Mesendoderm (in vitro differentiated cells): ENCODE data around the gene SLC38A6. TPM values are rescaled to one million over a fixed set of nuclear protein-coding genes. Genes with fewer than 3 reads are reported as not detected.

ENCODE experiments used
- DNase-seq: peaks from one replicate; pipeline ENCODE4 v3.0.0; 2013
- H2AK5ac ChIP-seq: 2 replicates; pipeline ENCODE4 v1.6.1; 2013; ENCODE audit warnings: low read length, inconsistent platforms
- H2BK120ac ChIP-seq: 2 replicates; pipeline ENCODE4 v1.6.1; 2013; ENCODE audit warnings: low read depth, mild to moderate bottlenecking, low read length, moderate library complexity, mixed read lengths
- H2BK15ac ChIP-seq: replicated peaks from 2 replicates; pipeline ENCODE4 v1.6.1; 2013; ENCODE audit warnings: low read depth, mild to moderate bottlenecking, moderate library complexity
- H2BK5ac ChIP-seq: 2 replicates; pipeline ENCODE4 v1.6.1; 2013; ENCODE audit warnings: low read length, inconsistent platforms
- H3K18ac ChIP-seq: 2 replicates; pipeline ENCODE4 v1.6.1; 2013; ENCODE audit warnings: mild to moderate bottlenecking, low read length, mixed read lengths
- H3K23ac ChIP-seq: one replicate; pipeline ENCODE4 v1.6.1; 2013; ENCODE audit warnings: low read length
- H3K27ac ChIP-seq: 2 replicates; pipeline ENCODE4 v1.5.1; 2013; ENCODE audit warnings: low read depth, mild to moderate bottlenecking, inconsistent platforms, low read length, moderate library complexity
- H3K27me3 ChIP-seq: 2 replicates; pipeline ENCODE4 v1.6.1; 2013; ENCODE audit warnings: low read length, control low read depth, mild to moderate bottlenecking, inconsistent platforms; ENCODE audit not compliant: insufficient read depth, poor library complexity
- H3K36me3 ChIP-seq: 2 replicates; pipeline ENCODE4 v1.6.1; 2013; ENCODE audit warnings: low read length, inconsistent platforms; ENCODE audit not compliant: control insufficient read depth, insufficient read depth
- H3K4ac ChIP-seq: one replicate; pipeline ENCODE4 v1.6.1; 2013; ENCODE audit warnings: low read depth, mild to moderate bottlenecking, low read length, moderate library complexity
- H3K4me1 ChIP-seq: 2 replicates; pipeline ENCODE4 v1.6.1; 2013; ENCODE audit warnings: low read depth, low read length, inconsistent platforms; ENCODE audit not compliant: control insufficient read depth
- H3K4me2 ChIP-seq: 2 replicates; pipeline ENCODE4 v1.6.1; 2013; ENCODE audit warnings: low read length
- H3K4me3 ChIP-seq: 2 replicates; pipeline ENCODE4 v1.5.1; 2013; ENCODE audit warnings: mild to moderate bottlenecking, low read length
- H3K56ac ChIP-seq: one replicate; pipeline ENCODE4 v1.6.1; 2013; ENCODE audit warnings: low read length
- H3K79me1 ChIP-seq: 2 replicates; pipeline ENCODE4 v1.6.1; 2013; ENCODE audit warnings: low read length, inconsistent platforms
- H3K79me2 ChIP-seq: 2 replicates; pipeline ENCODE4 v1.6.1; 2013; ENCODE audit warnings: mild to moderate bottlenecking, low read length; ENCODE audit not compliant: control insufficient read depth, insufficient read depth
- H3K9ac ChIP-seq: 2 replicates; pipeline ENCODE4 v1.6.1; 2013; ENCODE audit warnings: low read length, inconsistent platforms
- H4K5ac ChIP-seq: one replicate; pipeline ENCODE4 v1.6.1; 2013; ENCODE audit warnings: low read length
- H4K8ac ChIP-seq: one replicate; pipeline ENCODE4 v1.6.1; 2013; ENCODE audit warnings: low read depth, mild to moderate bottlenecking, control low read depth, low read length, moderate library complexity
- WGBS: extraction: QIAGEN DNeasy Blood & Tissue Kit; methylation state at CpG from one replicate; pipeline ENCODE4 v1.1.7; 2013; ENCODE audit warnings: low lambda C conversion rate, missing lambda C conversion rate; ENCODE audit not compliant: insufficient coverage; ENCODE audit errors: extremely low coverage; 5-methylcytosine and 5-hydroxymethylcytosine counted together
- polyA plus RNA-seq, 2 experiments: library from polyadenylated mRNA; stranded (reverse); fragments of 200-250 nt; gene quantifications; one replicate each; pipeline ENCODE4 v1.2.3, GENCODE V29; 2013

Gene SLC38A6
- polyA plus RNA-seq (2013, experiment 1 of 2), result 7.1 TPM
- polyA plus RNA-seq (2013, experiment 2 of 2), result 6.9 TPM

GRCh38 chr14:60980811-60981632 is at the start of gene SLC38A6, which contains the start of gene TRMT5:
TSS of gene SLC38A6 (plus strand) at chr14:60981245. CDS start at chr14:60981278, 33 bp downstream.
TSS of gene TRMT5 (minus strand) at chr14:60981079. CDS start at chr14:60980973, 106 bp downstream.
- Histone ChIP-seq H3K27ac (peak within 1 kb of the TSS; percentile 21), H2AK5ac (no peak within 1 kb of the TSS), H3K9ac (peak within 1 kb of the TSS; percentile 89), H3K56ac (peak within 1 kb of the TSS; percentile 93), H2BK120ac (no peak within 1 kb of the TSS), H3K36me3 (no peaks in the 10 kb centered on the region), H3K79me2 (peaks cover 3% of the 10 kb centered on the region), H3K4ac (peak within 1 kb of the TSS; percentile 41), H3K23ac (no peak within 1 kb of the TSS), H4K8ac (no peak within 1 kb of the TSS), H3K4me2 (peak within 1 kb of the TSS; percentile 76), H3K79me1 (peaks cover 2% of the 10 kb centered on the region), H3K27me3 (no peaks in the 10 kb centered on the region), H4K5ac (no peak within 1 kb of the TSS), H3K18ac (peak within 1 kb of the TSS; percentile 22), H3K4me3 (peak within 1 kb of the TSS; percentile 90), H3K4me1 (peaks cover 2% of the 10 kb centered on the region), H2BK5ac (no peak within 1 kb of the TSS), H2BK15ac (no peak within 1 kb of the TSS)
- peak; percentile 98 for DNase-seq
- WGBS, result no CpG with 5 or more reads among the region's 59 CpGs

- no peak overlapping the region for H3K9ac ChIP-seq
- no peak overlapping the region for H3K27ac ChIP-seq
- no peak overlapping the region for H2AK5ac ChIP-seq
- H3K79me2 ChIP-seq, result no peaks in the 10 kb centered on the region
- H3K4me2 ChIP-seq, result no peak overlapping the region
- H2BK15ac ChIP-seq, result no peak overlapping the region
- no peak overlapping the region for H3K4me3 ChIP-seq
- no peak overlapping the region for H4K5ac ChIP-seq
- no peak overlapping the region for H3K18ac ChIP-seq
- no peaks in the 10 kb centered on the region for H3K79me1 ChIP-seq
- no peak overlapping the region for H2BK120ac ChIP-seq
- H2BK5ac ChIP-seq, result no peak overlapping the region
- no peak overlapping the region for H3K4ac ChIP-seq
- DNase-seq, result peak; percentile 19
- no peak overlapping the region for H3K23ac ChIP-seq
- H3K27me3 ChIP-seq, result no peaks in the 10 kb centered on the region
- no peak overlapping the region for H3K56ac ChIP-seq
- no peaks in the 10 kb centered on the region for H3K36me3 ChIP-seq
- H4K8ac ChIP-seq, result peak overlapping the region; percentile 13
- peaks cover 1% of the 10 kb centered on the region for H3K4me1 ChIP-seq
- no CpG with 5 or more reads among the region's 8 CpGs for WGBS
These were observed 47.0 kb upstream of the SLC38A6 start for GRCh38 chr14:60933920-60934655.

GRCh38 chr14:60935319-60935718 is 45.7 kb upstream of the SLC38A6 start:
- Histone ChIP-seq H2BK5ac (no peak overlapping the region), H2AK5ac (no peak overlapping the region), H4K5ac (no peak overlapping the region), H3K4me2 (no peak overlapping the region), H3K9ac (no peak overlapping the region), H2BK15ac (no peak overlapping the region), H3K18ac (no peak overlapping the region), H3K79me2 (no peaks in the 10 kb centered on the region), H2BK120ac (no peak overlapping the region), H3K36me3 (no peaks in the 10 kb centered on the region), H3K27ac (no peak overlapping the region), H3K23ac (no peak overlapping the region), H3K79me1 (no peaks in the 10 kb centered on the region), H3K56ac (no peak overlapping the region), H3K4me3 (no peak overlapping the region), H3K4me1 (peaks cover 1% of the 10 kb centered on the region), H3K4ac (no peak overlapping the region), H4K8ac (no peak overlapping the region), H3K27me3 (no peaks in the 10 kb centered on the region)
- DNase-seq, result no peak

- no peak overlapping the region for H3K27ac ChIP-seq
- no peak for DNase-seq
- no peaks in the 10 kb centered on the region for H3K79me1 ChIP-seq
- H2BK15ac ChIP-seq, result no peak overlapping the region
- no peak overlapping the region for H3K4me3 ChIP-seq
- H3K9ac ChIP-seq, result no peak overlapping the region
- no peak overlapping the region for H3K23ac ChIP-seq
- H4K5ac ChIP-seq, result no peak overlapping the region
- H2BK5ac ChIP-seq, result no peak overlapping the region
- no peak overlapping the region for H2AK5ac ChIP-seq
- H3K18ac ChIP-seq, result no peak overlapping the region
- no peak overlapping the region for H3K4me2 ChIP-seq
- H3K4me1 ChIP-seq, result no peaks in the 10 kb centered on the region
- WGBS, result no CpG with 5 or more reads among the region's 1 CpG
- H3K27me3 ChIP-seq, result no peaks in the 10 kb centered on the region
- no peak overlapping the region for H4K8ac ChIP-seq
- H3K79me2 ChIP-seq, result no peaks in the 10 kb centered on the region
- H3K36me3 ChIP-seq, result no peaks in the 10 kb centered on the region
- no peak overlapping the region for H3K56ac ChIP-seq
- no peak overlapping the region for H2BK120ac ChIP-seq
- H3K4ac ChIP-seq, result no peak overlapping the region
These were observed 37.4 kb upstream of the SLC38A6 start for GRCh38 chr14:60943637-60944032.

- no peak overlapping the region for H3K27ac ChIP-seq
- peak; percentile 28 for DNase-seq
- no peaks in the 10 kb centered on the region for H3K27me3 ChIP-seq
- no peak overlapping the region for H3K23ac ChIP-seq
- no peak overlapping the region for H3K4ac ChIP-seq
- H3K79me1 ChIP-seq, result no peaks in the 10 kb centered on the region
- no peak overlapping the region for H2BK5ac ChIP-seq
- no peaks in the 10 kb centered on the region for H3K79me2 ChIP-seq
- H3K9ac ChIP-seq, result no peak overlapping the region
- H2BK15ac ChIP-seq, result no peak overlapping the region
- no peaks in the 10 kb centered on the region for H3K36me3 ChIP-seq
- no peak overlapping the region for H3K4me3 ChIP-seq
- no CpG with 5 or more reads among the region's 4 CpGs for WGBS
- no peak overlapping the region for H4K8ac ChIP-seq
- no peak overlapping the region for H4K5ac ChIP-seq
- H3K4me1 ChIP-seq, result no peaks in the 10 kb centered on the region
- no peak overlapping the region for H3K18ac ChIP-seq
- no peak overlapping the region for H3K4me2 ChIP-seq
- H3K56ac ChIP-seq, result no peak overlapping the region
- no peak overlapping the region for H2BK120ac ChIP-seq
- H2AK5ac ChIP-seq, result no peak overlapping the region
These were observed 36.8 kb upstream of the SLC38A6 start for GRCh38 chr14:60944204-60944603.
